Body of pancreas (tissue), 4 donors: ENCODE data around the gene PECR.

ENCODE experiments used
- POLR2A ChIP-seq, 3 donors: fragments of 450-650 bp; IDR thresholded peaks; one replicate each; pipeline ENCODE4 v1.6.1; 2016; ENCODE audit warnings: antibody characterized with exemption in 3 of 3, mild to moderate bottlenecking in 2 of 3
- TF ChIP-seq, protein P1 (sequence below), 7 experiments: fragments of 450-650 bp in 4 of 7; fragments of 200-600 bp in 3 of 7; sonication (generic) in 3 of 7; IDR thresholded peaks; one replicate each; pipeline ENCODE4 v1.5.1; 2016 to 2019; ENCODE audit warnings: antibody characterized with exemption in 7 of 7

DNA sequence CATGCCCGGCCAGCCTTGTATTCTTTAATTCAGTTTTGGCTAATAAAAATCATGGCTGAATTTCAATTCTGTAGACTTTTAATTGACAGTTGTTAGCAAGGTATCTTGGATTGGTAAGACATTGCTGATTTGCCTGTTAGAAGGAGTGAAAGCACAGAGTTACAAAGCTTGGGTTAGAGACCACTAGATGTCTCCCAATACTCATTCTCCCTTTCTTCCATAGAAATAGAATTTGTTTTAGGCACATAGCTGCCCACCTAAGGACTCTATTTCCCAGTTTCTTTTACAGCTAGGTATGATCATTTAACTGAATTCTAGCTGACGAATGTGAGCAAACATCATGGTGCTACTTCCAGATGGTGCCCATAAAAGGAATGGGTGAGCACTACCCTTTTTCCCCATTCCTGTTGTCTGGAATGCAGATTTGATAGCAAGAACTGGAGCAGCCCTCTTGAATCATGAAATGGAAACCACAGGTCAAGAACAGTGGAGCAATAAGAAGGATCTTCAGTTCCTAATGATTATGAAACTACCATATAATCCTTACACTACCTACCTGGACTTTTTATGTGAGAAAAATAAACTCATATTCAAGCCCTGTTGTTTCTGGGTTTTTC, 17.5 kb downstream of the PECR start:
- TF ChIP-seq, protein P1, sequence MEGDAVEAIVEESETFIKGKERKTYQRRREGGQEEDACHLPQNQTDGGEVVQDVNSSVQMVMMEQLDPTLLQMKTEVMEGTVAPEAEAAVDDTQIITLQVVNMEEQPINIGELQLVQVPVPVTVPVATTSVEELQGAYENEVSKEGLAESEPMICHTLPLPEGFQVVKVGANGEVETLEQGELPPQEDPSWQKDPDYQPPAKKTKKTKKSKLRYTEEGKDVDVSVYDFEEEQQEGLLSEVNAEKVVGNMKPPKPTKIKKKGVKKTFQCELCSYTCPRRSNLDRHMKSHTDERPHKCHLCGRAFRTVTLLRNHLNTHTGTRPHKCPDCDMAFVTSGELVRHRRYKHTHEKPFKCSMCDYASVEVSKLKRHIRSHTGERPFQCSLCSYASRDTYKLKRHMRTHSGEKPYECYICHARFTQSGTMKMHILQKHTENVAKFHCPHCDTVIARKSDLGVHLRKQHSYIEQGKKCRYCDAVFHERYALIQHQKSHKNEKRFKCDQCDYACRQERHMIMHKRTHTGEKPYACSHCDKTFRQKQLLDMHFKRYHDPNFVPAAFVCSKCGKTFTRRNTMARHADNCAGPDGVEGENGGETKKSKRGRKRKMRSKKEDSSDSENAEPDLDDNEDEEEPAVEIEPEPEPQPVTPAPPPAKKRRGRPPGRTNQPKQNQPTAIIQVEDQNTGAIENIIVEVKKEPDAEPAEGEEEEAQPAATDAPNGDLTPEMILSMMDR (IDR thresholded peaks at IDR 0.05): no peak
- TF ChIP-seq POLR2A (IDR thresholded peaks at IDR 0.05): no peak
